ENCODE results near the gene OLA1. TPM values are rescaled to one million over a fixed set of nuclear protein-coding genes. Genes with fewer than 3 reads are reported as not detected.

The OLA1 gene
- polyA plus RNA-seq, 1 donor (not counting 4 experiments of a cell fraction or from before 2014, with no cell fraction given) = 217 TPM

DNA sequence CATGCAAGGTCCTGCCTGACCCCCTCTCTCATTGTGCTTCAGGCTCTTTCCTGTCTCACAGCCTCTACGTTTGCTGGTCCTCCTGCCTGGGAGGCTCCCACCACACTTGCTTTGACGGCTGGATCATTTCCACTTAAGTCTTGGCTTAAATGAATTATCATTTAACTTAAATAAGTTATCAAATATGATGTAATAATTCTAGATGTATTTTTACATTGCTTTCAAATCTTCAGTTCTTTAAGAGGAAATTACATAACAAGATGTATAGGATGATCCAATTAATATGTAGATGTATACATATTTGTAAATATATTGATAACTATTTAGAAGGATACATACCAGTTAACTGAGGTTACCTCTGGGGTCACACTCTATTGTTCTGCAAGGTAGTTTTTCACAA is 180.5 kb downstream of the OLA1 start:
- H3K4me1 ChIP-seq (ENCODE audit: control insufficient read depth, extremely low read depth, insufficient read depth, low read length) = peaks cover 6% of the 10 kb centered on the region
- FAIRE-seq = no peak
- no peaks in the 10 kb centered on the region for H4K20me1 ChIP-seq (ENCODE audit: control insufficient read depth, extremely low read depth, insufficient read depth, low read length)
- TF ChIP-seq EZH2 (IDR thresholded peaks at IDR 0.05; ENCODE audit: low read length) = no peak
- TF ChIP-seq, protein P1, sequence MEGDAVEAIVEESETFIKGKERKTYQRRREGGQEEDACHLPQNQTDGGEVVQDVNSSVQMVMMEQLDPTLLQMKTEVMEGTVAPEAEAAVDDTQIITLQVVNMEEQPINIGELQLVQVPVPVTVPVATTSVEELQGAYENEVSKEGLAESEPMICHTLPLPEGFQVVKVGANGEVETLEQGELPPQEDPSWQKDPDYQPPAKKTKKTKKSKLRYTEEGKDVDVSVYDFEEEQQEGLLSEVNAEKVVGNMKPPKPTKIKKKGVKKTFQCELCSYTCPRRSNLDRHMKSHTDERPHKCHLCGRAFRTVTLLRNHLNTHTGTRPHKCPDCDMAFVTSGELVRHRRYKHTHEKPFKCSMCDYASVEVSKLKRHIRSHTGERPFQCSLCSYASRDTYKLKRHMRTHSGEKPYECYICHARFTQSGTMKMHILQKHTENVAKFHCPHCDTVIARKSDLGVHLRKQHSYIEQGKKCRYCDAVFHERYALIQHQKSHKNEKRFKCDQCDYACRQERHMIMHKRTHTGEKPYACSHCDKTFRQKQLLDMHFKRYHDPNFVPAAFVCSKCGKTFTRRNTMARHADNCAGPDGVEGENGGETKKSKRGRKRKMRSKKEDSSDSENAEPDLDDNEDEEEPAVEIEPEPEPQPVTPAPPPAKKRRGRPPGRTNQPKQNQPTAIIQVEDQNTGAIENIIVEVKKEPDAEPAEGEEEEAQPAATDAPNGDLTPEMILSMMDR (optimal IDR thresholded peaks at IDR 0.05 in 1 of 3, IDR thresholded peaks at IDR 0.05 in 1 of 3, conservative IDR thresholded peaks at IDR 0.05 in 1 of 3; ENCODE audit: extremely low read depth in 1 of 3, insufficient read depth in 2 of 3, low read length in 3 of 3) = no peak
- H3K36me3 ChIP-seq (ENCODE audit: control insufficient read depth in 2 of 2, extremely low read depth in 1 of 2, insufficient read depth in 2 of 2, low read length in 2 of 2) = no peaks in the 10 kb centered on the region
- no peak overlapping the region for H3K4me2 ChIP-seq (ENCODE audit: control insufficient read depth, extremely low read depth, insufficient read depth, low read depth, low read length)
- H3K9me1 ChIP-seq (ENCODE audit: control insufficient read depth, extremely low read depth, insufficient read depth, low read length) = no peaks in the 10 kb centered on the region
- no peak overlapping the region for H3K27ac ChIP-seq (ENCODE audit: control insufficient read depth, insufficient read depth, low read length)
- no peak overlapping the region for H3K9ac ChIP-seq (ENCODE audit: control insufficient read depth, extremely low read depth, insufficient read depth, low read length)
- no peaks in the 10 kb centered on the region for H3K79me2 ChIP-seq (ENCODE audit: control insufficient read depth, insufficient read depth, low read length)
- H3K27me3 ChIP-seq (ENCODE audit: control insufficient read depth, extremely low read depth, insufficient read depth, low read length) = no peaks in the 10 kb centered on the region
- no peak overlapping the region for H3K4me3 ChIP-seq (ENCODE audit: control insufficient read depth in 2 of 3, extremely low read depth in 1 of 3, insufficient read depth in 2 of 3, low read depth in 1 of 3, low read length in 3 of 3)
- no peaks in the 10 kb centered on the region for H3K9me3 ChIP-seq (ENCODE audit: control insufficient read depth, low read depth, low read length)
- no peak overlapping the region for H2AFZ ChIP-seq (ENCODE audit: control insufficient read depth, low read length)
- dilution Hi-C loops (cut with MboI; ENCODE audit: extremely low pct_ligation_motif_present, low sequenced_read_pairs) = no loop called here
- DNase-seq (ENCODE audit: low read depth, low spot score) = no peak

DNA sequence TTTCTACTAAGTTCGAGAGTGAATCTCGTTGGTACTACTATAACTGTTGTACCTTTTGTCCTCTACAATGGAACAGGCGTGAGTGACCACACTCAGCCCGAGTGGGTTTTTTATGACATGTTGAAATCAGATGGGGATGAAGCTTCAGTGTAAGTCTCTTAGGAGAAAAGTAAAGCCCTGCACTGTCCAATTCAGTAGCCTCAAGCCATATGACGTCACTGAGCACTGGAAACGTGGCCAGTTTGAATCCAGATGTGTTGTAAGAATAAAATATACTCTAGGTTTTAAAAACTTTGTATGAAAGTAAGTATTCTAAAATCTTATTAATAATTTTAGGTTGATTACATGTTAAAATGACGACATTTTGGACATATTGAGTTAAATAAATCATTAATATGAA is 181.5 kb downstream of the OLA1 start:
- no peak for FAIRE-seq

More for the DNA sequence above, 181.5 kb downstream of the OLA1 start:
- Histone ChIP-seq H3K4me1 (ENCODE audit: control insufficient read depth, extremely low read depth, insufficient read depth, low read length) (peaks cover 6% of the 10 kb centered on the region), H3K4me3 (ENCODE audit: control insufficient read depth in 2 of 3, extremely low read depth in 1 of 3, insufficient read depth in 2 of 3, low read depth in 1 of 3, low read length in 3 of 3) (no peak overlapping the region), H3K79me2 (ENCODE audit: control insufficient read depth, insufficient read depth, low read length) (no peaks in the 10 kb centered on the region), H3K9me3 (ENCODE audit: control insufficient read depth, low read depth, low read length) (no peaks in the 10 kb centered on the region), H3K9ac (ENCODE audit: control insufficient read depth, extremely low read depth, insufficient read depth, low read length) (no peak overlapping the region), H3K4me2 (ENCODE audit: control insufficient read depth, extremely low read depth, insufficient read depth, low read depth, low read length) (no peak overlapping the region), H3K27me3 (ENCODE audit: control insufficient read depth, extremely low read depth, insufficient read depth, low read length) (no peaks in the 10 kb centered on the region), H3K9me1 (ENCODE audit: control insufficient read depth, extremely low read depth, insufficient read depth, low read length) (no peaks in the 10 kb centered on the region), H3K27ac (ENCODE audit: control insufficient read depth, insufficient read depth, low read length) (no peak overlapping the region), H3K36me3 (ENCODE audit: control insufficient read depth in 2 of 2, extremely low read depth in 1 of 2, insufficient read depth in 2 of 2, low read length in 2 of 2) (no peaks in the 10 kb centered on the region), H2AFZ (ENCODE audit: control insufficient read depth, low read length) (no peak overlapping the region), H4K20me1 (ENCODE audit: control insufficient read depth, extremely low read depth, insufficient read depth, low read length) (no peaks in the 10 kb centered on the region)
- DNase-seq (ENCODE audit: low read depth, low spot score) = no peak
- dilution Hi-C loops (cut with MboI; ENCODE audit: extremely low pct_ligation_motif_present, low sequenced_read_pairs) = no loop called here
- TF ChIP-seq EZH2 (IDR thresholded peaks at IDR 0.05; ENCODE audit: low read length) = no peak
- TF ChIP-seq, protein P1 (optimal IDR thresholded peaks at IDR 0.05 in 1 of 3, IDR thresholded peaks at IDR 0.05 in 1 of 3, conservative IDR thresholded peaks at IDR 0.05 in 1 of 3; ENCODE audit: extremely low read depth in 1 of 3, insufficient read depth in 2 of 3, low read length in 3 of 3) = no peak

Measured in keratinocyte (primary cell).